Fibroblast of villous mesenchyme (primary cell): ENCODE data around the gene MPV17. TPM values are rescaled to one million over a fixed set of nuclear protein-coding genes. Genes with fewer than 3 reads are reported as not detected.
"Not testable (repeated sequence)": the region's sequence is repeated elsewhere in the genome, so short reads cannot be mapped to it uniquely, and the experiment has no call there.

Source experiments
- DNase-seq: peaks from one replicate; pipeline ENCODE4 v3.0.0-alpha.2; 2010; ENCODE audit warnings: low read depth
- H3K4me3 ChIP-seq: 2 replicates; pipeline ENCODE4 v1.5.1; 2011; ENCODE audit warnings: low read depth, mild to moderate bottlenecking, low read length
- total RNA-seq: library from RNA; depleted of rRNA; stranded (reverse); fragments of >200 nt; gene quantifications from 2 replicates; pipeline ENCODE4 v1.2.3, GENCODE V29; 2012
- TF ChIP-seq, protein P1 (sequence below): IDR thresholded peaks from 2 replicates; pipeline ENCODE4 v1.5.1; 2012; ENCODE audit warnings: low read depth, mild to moderate bottlenecking, low read length; ENCODE audit not compliant: insufficient read depth

Gene MPV17
- total RNA-seq, 1 donor = 73.8 TPM

DNA sequence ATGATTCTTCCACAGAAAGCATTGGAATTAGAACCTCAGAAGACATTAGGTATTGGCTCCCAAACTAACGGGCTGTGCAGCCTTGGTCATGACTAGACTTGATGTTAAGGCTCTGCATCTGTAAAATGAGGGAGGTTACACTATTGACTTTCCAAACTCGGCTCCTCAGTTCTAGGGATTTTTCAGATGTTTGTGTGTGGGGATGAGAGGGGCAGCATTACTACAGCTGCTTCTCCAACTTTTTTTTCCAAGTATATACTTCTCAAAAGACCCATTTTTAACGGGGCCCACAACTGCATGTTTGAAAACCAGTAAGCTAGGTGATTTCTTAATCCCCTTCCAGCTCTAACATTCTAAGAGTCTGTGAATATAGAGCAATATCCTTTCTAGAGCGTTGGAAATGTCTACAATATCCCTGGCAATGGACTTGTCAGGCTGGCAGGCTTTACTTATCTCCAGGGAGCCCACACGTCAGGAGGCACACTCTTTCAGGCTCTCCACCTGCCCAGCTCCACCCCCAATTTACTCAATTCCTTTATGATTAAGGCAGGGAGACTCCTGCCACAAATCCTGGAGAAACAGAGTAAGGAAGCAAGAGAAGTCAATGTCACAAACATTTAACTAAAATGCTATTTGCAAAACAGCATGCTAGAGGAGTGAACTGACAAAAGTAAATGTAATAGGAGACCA lies 844 bp upstream of the MPV17 start:
- TF ChIP-seq, protein P1, sequence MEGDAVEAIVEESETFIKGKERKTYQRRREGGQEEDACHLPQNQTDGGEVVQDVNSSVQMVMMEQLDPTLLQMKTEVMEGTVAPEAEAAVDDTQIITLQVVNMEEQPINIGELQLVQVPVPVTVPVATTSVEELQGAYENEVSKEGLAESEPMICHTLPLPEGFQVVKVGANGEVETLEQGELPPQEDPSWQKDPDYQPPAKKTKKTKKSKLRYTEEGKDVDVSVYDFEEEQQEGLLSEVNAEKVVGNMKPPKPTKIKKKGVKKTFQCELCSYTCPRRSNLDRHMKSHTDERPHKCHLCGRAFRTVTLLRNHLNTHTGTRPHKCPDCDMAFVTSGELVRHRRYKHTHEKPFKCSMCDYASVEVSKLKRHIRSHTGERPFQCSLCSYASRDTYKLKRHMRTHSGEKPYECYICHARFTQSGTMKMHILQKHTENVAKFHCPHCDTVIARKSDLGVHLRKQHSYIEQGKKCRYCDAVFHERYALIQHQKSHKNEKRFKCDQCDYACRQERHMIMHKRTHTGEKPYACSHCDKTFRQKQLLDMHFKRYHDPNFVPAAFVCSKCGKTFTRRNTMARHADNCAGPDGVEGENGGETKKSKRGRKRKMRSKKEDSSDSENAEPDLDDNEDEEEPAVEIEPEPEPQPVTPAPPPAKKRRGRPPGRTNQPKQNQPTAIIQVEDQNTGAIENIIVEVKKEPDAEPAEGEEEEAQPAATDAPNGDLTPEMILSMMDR = no peak
- peak overlapping the region; percentile 87 for H3K4me3 ChIP-seq
- DNase-seq = no peak

DNA sequence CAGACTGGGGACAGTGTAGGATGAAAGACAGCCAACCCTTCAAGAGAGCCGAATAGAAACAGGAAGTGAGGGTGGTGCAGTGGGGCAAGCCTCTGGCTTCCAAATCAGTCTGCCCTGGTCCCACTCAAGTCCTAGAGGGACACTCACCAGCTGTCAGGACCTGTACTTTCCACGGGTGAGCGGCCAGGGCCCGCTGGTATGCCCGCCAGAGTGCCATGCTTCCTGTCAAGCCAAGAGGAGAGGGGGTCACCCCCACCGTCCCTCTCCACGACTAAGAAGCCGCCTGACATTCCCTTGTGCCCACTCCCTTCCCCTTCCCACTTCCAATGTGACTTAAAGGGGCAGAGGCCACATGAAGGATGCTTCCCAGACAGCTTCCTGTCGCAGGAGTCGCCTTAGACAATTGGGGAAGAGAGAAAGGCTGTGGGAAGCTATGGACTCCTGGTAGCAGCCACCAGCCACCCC lies 564 bp downstream of the MPV17 start:
- DNase-seq = peak; percentile 37
- H3K4me3 ChIP-seq = peak overlapping the region; percentile 87
- TF ChIP-seq, protein P1 = no peak

DNA sequence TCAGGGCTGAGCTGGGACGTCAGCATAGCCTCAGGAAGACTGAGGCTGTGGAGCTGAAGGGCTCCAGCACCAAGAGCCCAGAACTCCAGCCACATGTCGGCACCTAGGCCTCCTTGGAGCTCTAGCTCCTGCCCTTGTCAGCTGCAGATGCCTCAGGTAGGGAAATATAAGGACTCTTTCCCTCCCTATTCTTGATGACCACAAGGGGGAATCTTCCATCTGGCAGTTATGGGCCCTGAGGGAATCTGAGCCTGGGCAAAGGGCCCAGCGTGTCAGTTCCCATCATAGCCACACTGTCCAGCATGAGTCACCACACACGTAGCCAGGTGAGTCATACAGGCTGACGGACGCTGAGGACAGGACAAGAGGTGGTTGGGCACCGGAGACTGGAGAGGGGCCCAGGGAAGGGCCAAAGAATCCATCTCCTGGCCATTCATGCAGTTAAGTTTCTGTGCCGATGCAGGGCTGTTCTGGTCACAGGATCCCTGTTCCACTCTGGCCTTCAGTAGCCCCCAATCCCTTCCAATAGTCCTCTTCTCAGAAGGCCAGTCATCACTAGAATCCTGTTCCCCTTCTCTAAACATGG lies 1.8 kb downstream of the MPV17 start:
- DNase-seq = peak; percentile 97
- TF ChIP-seq, protein P1 = peak; percentile 63
- H3K4me3 ChIP-seq = no peak overlapping the region

DNA sequence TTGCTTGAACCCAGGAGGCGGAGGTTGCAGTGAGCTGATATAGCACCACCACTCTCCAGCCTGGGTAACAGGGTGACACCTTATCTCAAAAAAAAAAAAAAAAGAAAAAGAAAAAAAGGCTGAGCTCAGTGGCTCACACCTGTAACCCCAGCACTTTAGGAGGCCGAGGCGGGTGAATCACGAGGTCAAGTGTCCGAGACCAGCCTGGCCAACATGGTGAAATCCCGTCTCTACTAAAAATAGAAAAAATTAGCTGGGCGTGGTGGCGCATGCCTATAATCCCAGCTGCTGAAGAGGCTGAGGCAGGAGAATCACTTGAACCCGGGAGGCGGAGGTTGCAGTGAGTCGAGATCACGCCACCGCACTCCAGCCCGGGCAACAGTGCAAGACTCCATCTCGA lies 3.1 kb downstream of the MPV17 start:
- DNase-seq, H3K4me3 ChIP-seq: not testable (repeated sequence)

DNA sequence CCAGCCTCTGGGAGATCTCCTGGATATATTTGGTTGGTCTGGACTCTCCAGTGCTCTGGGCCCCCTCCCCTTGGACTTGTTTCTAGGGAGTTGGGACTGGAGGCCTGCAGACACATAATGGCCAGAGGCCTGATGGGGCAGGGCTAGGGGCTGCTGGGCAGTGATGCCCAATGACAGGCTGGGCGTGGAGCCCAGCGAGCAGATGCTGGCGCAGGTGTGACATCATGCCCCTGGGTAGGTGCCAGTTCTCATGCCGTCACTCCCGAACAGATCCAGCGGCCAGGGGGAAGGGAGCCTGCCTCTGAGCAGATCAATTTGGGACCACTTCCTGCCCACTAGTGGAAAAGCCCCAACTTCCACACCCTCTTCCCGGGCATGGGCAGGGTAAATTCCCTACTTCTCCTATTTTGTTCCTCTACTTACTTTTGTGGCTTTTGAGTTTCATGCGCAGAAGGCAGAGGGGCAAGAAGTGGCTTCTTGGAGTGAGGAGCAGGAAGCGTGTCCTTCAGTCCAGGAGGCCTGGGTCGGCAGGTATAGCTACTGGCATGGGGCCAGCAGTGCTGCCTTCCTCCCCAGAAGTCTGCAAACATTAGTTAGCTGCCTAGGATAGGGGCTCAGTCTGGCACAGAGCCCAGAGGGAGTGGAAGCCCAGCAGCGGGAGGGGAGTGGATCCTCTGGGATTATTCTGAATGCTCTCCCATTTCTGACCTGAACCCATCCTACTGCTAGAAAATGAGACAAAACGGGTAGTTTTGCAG lies 6.1 kb downstream of the MPV17 start:
- no peak overlapping the region for H3K4me3 ChIP-seq
- TF ChIP-seq, protein P1 = no peak
- no peak for DNase-seq

DNA sequence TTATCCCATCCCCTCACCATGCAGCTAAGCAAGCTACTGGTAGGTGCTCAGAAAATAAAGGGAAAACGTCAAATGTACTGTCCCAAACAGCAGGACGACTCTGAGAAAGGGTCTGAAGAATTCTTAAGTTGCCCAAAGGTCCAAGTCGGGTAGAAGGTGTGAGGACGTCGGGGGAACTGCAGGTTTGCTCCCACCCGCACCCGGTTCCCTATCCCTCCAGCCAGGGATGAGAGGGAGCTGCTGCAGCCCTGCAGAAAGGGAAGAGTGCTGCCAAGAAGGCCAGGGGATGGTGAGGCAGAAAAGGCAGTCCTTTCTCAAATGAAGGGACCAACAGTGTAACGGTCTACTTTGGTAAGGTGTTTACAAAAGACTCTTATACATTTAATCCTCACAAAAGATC lies 7.8 kb downstream of the MPV17 start:
- TF ChIP-seq, protein P1 = no peak
- no peak for DNase-seq
- no peak overlapping the region for H3K4me3 ChIP-seq

DNA sequence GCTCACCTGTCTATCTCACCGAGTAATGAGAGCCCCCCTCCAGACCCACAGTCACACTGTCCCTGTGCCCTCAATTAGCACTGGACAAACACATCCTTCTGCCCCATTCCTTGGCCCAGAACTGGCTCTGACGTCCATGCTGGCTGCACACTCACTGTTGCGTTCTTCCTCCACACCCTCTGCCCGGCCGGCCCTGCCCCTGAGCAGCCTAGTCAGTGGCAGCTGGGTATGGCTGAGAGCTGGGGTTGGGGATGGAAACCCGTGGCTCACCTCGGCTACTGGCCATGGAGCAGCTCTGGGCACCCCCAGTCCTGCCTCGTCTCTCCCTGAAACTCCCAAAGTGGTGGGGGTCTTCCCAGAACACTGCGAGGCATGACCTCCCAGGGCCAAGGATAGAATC lies 8.2 kb downstream of the MPV17 start:
- H3K4me3 ChIP-seq = no peak overlapping the region
- TF ChIP-seq, protein P1 = no peak
- DNase-seq = no peak
